Gastrocnemius medialis (tissue), 4 donors: ENCODE data around the gene ATP5F1B.

Experiments used
- POLR2A ChIP-seq, 2 donors: fragments of 450-650 bp; IDR thresholded peaks; one replicate each; pipeline ENCODE4 v1.6.1; 2017; ENCODE audit warnings: antibody characterized with exemption in 2 of 2, mild to moderate bottlenecking in 2 of 2, moderate library complexity in 2 of 2
- TF ChIP-seq, protein P1 (sequence below), 5 experiments: fragments of 450-650 bp in 3 of 5; fragments of 200-600 bp in 2 of 5; sonication (generic) in 2 of 5; IDR thresholded peaks in 4 of 5; conservative IDR thresholded peaks in 1 of 5; 1 replicate in 4 of 5; 2 replicates in 1 of 5; pipeline ENCODE4 v1.5.1; 2016 to 2019; ENCODE audit warnings: antibody characterized with exemption in 5 of 5, mild to moderate bottlenecking in 3 of 5, moderate library complexity in 3 of 5

DNA sequence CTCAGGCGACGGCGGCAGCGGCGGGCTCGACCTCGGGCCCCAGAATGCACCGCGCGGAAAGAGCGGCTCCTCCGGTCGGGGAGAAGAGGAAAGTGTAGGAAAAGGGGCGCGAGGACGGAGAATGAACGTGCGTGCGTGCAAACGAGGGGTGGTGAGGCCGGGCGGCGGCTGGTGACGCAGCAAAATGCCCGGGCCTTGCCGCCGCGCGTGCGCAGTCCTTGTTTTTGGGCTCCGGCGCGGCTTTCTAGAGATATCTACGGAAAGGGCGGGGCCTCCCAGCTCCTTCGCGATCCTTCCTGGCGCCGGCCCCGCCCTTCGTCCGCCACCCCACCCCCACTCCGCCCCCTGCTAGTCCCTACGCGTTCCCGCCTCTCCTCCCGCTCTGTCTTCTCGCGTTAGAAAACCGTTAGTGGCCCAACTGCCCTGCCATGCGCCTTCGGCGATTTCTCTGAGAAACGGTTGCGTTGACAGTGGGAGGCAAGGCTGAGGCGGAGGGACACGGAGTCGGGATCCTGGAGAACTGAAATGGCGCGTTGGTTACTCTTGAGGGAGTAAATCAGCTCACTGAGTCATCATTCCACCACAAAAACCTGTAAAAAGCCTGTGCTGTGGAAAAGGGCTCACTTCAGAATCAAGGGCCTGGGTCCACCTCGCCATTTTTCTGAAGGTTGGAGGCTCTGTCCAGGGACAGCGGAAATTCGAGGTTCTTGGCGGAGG is 42.5 kb upstream of the ATP5F1B start, which contains the start of gene PTGES3:
- TF ChIP-seq POLR2A (IDR thresholded peaks at IDR 0.05), result peak; percentile 96 to 97
- TF ChIP-seq, protein P1, sequence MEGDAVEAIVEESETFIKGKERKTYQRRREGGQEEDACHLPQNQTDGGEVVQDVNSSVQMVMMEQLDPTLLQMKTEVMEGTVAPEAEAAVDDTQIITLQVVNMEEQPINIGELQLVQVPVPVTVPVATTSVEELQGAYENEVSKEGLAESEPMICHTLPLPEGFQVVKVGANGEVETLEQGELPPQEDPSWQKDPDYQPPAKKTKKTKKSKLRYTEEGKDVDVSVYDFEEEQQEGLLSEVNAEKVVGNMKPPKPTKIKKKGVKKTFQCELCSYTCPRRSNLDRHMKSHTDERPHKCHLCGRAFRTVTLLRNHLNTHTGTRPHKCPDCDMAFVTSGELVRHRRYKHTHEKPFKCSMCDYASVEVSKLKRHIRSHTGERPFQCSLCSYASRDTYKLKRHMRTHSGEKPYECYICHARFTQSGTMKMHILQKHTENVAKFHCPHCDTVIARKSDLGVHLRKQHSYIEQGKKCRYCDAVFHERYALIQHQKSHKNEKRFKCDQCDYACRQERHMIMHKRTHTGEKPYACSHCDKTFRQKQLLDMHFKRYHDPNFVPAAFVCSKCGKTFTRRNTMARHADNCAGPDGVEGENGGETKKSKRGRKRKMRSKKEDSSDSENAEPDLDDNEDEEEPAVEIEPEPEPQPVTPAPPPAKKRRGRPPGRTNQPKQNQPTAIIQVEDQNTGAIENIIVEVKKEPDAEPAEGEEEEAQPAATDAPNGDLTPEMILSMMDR (IDR thresholded peaks at IDR 0.05 in 4 of 5, conservative IDR thresholded peaks at IDR 0.05 in 1 of 5), result no peak
